ENCODE data around the gene AGBL3. TPM values are rescaled to one million over a fixed set of nuclear protein-coding genes. Genes with fewer than 3 reads are reported as not detected.

AGBL3 gene
- polyA plus RNA-seq, 3 donors, result 0.03 to 0.20 (median 0.12) TPM

GRCh38 chr7:135012229-135012628, 25.9 kb downstream of the AGBL3 start:
- DNase-seq, result no peak
- Histone ChIP-seq H3K27ac (ENCODE audit: low read depth in 1 of 2, low read length in 2 of 2) (no peak overlapping the region), H3K79me2 (ENCODE audit: insufficient read depth, low read length) (no peaks in the 10 kb centered on the region), H3K27me3 (ENCODE audit: control insufficient read depth in 2 of 2, insufficient read depth in 2 of 2, low read length in 2 of 2) (no peaks in the 10 kb centered on the region), H4K20me1 (ENCODE audit: insufficient read depth, low read length) (no peaks in the 10 kb centered on the region), H3K36me3 (replicated peaks in 1 of 2; ENCODE audit: control insufficient read depth in 1 of 2, insufficient read depth in 2 of 2, low read length in 2 of 2) (no peaks in the 10 kb centered on the region), H3K4me2 (replicated peaks; ENCODE audit: extremely low read depth, low read length, poor library complexity, severe bottlenecking) (no peak overlapping the region), H2AFZ (ENCODE audit: insufficient read depth, low read depth, low read length, poor library complexity, severe bottlenecking) (no peak overlapping the region), H3K4me3 (replicated peaks in 1 of 3; ENCODE audit: low read depth in 2 of 3, low read length in 3 of 3) (no peak overlapping the region), H3K9me3 (replicated peaks in 1 of 2; ENCODE audit: control insufficient read depth in 1 of 2, insufficient read depth in 1 of 2, low read length in 2 of 2) (no peaks in the 10 kb centered on the region), H3K9ac (ENCODE audit: insufficient read depth, low read length, poor library complexity, severe bottlenecking) (no peak overlapping the region), H3K4me1 (ENCODE audit: control insufficient read depth in 1 of 2, insufficient read depth in 2 of 2, low read length in 2 of 2) (no peaks in the 10 kb centered on the region)
- Mint-ChIP-seq H3K27me3 (ENCODE audit: low read depth in 3 of 3) (no peaks in the 10 kb centered on the region), H3K9me3 (peaks cover 0 to 11% (median 2%) of the 10 kb centered on the region in 7 donors), H3K4me1 (no peaks in the 10 kb centered on the region), H3K4me3 (no peak overlapping the region), H3K27ac (no peak overlapping the region), H3K36me3 (no peaks in the 10 kb centered on the region)
- no peak for TF ChIP-seq CTCF (IDR thresholded peaks at IDR 0.05)
- intact Hi-C loops (cut with micrococcal nuclease), result no loop called here

- intact Hi-C loops (cut with micrococcal nuclease), result no loop called here
- no peaks in the 10 kb centered on the region for H4K20me1 ChIP-seq (ENCODE audit: insufficient read depth, low read length)
- peaks cover 0 to 10% of the 10 kb centered on the region in 2 donors for H3K9me3 ChIP-seq (replicated peaks in 1 of 2; ENCODE audit: control insufficient read depth in 1 of 2, insufficient read depth in 1 of 2, low read length in 2 of 2)
- TF ChIP-seq CTCF (IDR thresholded peaks at IDR 0.05), result no peak
- H3K27me3 ChIP-seq (ENCODE audit: control insufficient read depth in 2 of 2, insufficient read depth in 2 of 2, low read length in 2 of 2), result no peaks in the 10 kb centered on the region
- no peak overlapping the region for H3K9ac ChIP-seq (ENCODE audit: insufficient read depth, low read length, poor library complexity, severe bottlenecking)
- Mint-ChIP-seq H3K9me3 (peaks cover 2 to 22% (median 9%) of the 10 kb centered on the region in 7 donors), H3K36me3 (no peaks in the 10 kb centered on the region), H3K4me1 (no peaks in the 10 kb centered on the region), H3K27me3 (ENCODE audit: low read depth in 3 of 3) (no peaks in the 10 kb centered on the region), H3K27ac (no peak overlapping the region), H3K4me3 (no peak overlapping the region)
- no peak overlapping the region for H3K4me2 ChIP-seq (replicated peaks; ENCODE audit: extremely low read depth, low read length, poor library complexity, severe bottlenecking)
- no peaks in the 10 kb centered on the region for H3K4me1 ChIP-seq (ENCODE audit: control insufficient read depth in 1 of 2, insufficient read depth in 2 of 2, low read length in 2 of 2)
- no peak overlapping the region for H2AFZ ChIP-seq (ENCODE audit: insufficient read depth, low read depth, low read length, poor library complexity, severe bottlenecking)
- 80% methylated on average over 1 of the region's 2 CpGs for WGBS (ENCODE audit: insufficient coverage)
- no peaks in the 10 kb centered on the region for H3K36me3 ChIP-seq (replicated peaks in 1 of 2; ENCODE audit: control insufficient read depth in 1 of 2, insufficient read depth in 2 of 2, low read length in 2 of 2)
- no peak overlapping the region for H3K27ac ChIP-seq (ENCODE audit: low read depth in 1 of 2, low read length in 2 of 2)
- no peak for DNase-seq
- no peaks in the 10 kb centered on the region for H3K79me2 ChIP-seq (ENCODE audit: insufficient read depth, low read length)
- no peak overlapping the region for H3K4me3 ChIP-seq (replicated peaks in 1 of 3; ENCODE audit: low read depth in 2 of 3, low read length in 3 of 3)
Measured at GRCh38 chr7:135023622-135024021, 37.3 kb downstream of the AGBL3 start.
